Ovary (tissue), 9 donors: Measurements from ENCODE around the gene CCL22. TPM values are rescaled to one million over a fixed set of nuclear protein-coding genes. Genes with fewer than 3 reads are reported as not detected.
"Not testable (repeated sequence)": the region's sequence is repeated elsewhere in the genome, so short reads cannot be mapped to it uniquely, and the experiment has no call there.

Experiments
- DNase-seq, 5 donors: peaks; one replicate each; pipeline ENCODE4 v3.0.0-alpha.2; 2019 to 2020
- H3K27ac ChIP-seq, 2 donors: fragments of 200-600 bp; one replicate each; pipeline versions ENCODE4 v1.5.1 to v1.8.0; 2019 to 2022
- H3K27me3 ChIP-seq: fragments of 200-600 bp; one replicate; pipeline ENCODE4 v1.8.0; 2022
- H3K36me3 ChIP-seq: fragments of 200-600 bp; sonication (generic); one replicate; pipeline ENCODE4 v1.5.1; 2019
- H3K4me1 ChIP-seq: one replicate; pipeline ENCODE4 v1.8.1; 2013; ENCODE audit warnings: mild to moderate bottlenecking, moderate library complexity; ENCODE audit not compliant: insufficient read depth
- H3K4me3 ChIP-seq: fragments of 200-600 bp; sonication (generic); one replicate; pipeline ENCODE4 v1.5.1; 2017
- H3K9me3 ChIP-seq, 2 donors: fragments of 200-600 bp in 1 of 2; sonication (generic) in 1 of 2; one replicate each; pipeline versions ENCODE4 v1.5.1 to v1.8.1; 2013 to 2019; ENCODE audit warnings: mild to moderate bottlenecking in 1 of 2, moderate library complexity in 1 of 2
- CTCF ChIP-seq, 3 donors: fragments of 450-650 bp in 2 of 3; fragments of 200-600 bp in 1 of 3; IDR thresholded peaks; one replicate each; pipeline versions ENCODE4 v1.5.1 to v1.8.0; 2016 to 2022; ENCODE audit warnings: antibody characterized with exemption in 3 of 3, mild to moderate bottlenecking in 1 of 3
- EP300 ChIP-seq: sonication (generic); formaldehyde crosslinking; IDR thresholded peaks from one replicate; pipeline ENCODE4 v1.6.1; 2017; ENCODE audit warnings: antibody characterized with exemption
- POLR2A ChIP-seq: fragments of 450-650 bp; IDR thresholded peaks from one replicate; pipeline ENCODE4 v1.6.1; 2017; ENCODE audit warnings: antibody characterized with exemption, mild to moderate bottlenecking, moderate library complexity
- WGBS, 3 donors: extraction: QIAGEN DNeasy Blood & Tissue Kit in 1 of 3; methylation state at CpG; one replicate each; pipeline versions ENCODE4 v1.1.5 to v1.1.7; 2013 to 2017; 5-methylcytosine and 5-hydroxymethylcytosine counted together
- intact Hi-C, 4 donors: fragments of 100-400 bp; cut with DNase I; formaldehyde crosslinking; loops; one replicate each; pipeline versions ENCODE4 v1.11.0 to v1.15.1; 2022 to 2023
- polyA plus RNA-seq, 2 donors: library from polyadenylated mRNA; stranded (reverse); fragments of 200-250 nt in 1 of 2; fragments of 350-450 nt in 1 of 2; fragmentation: Illumina TruSeq in 1 of 2; extraction: RNeasy Lipid Tissue Mini Kit (QIAGEN cat#74804) in 1 of 2; gene quantifications; one replicate each; pipeline ENCODE4 v1.2.3, GENCODE V29; 2013 to 2014
- total RNA-seq, 7 donors: library from RNA; depleted of rRNA in 2 of 7; stranded (reverse); fragments of >200 nt in 2 of 7; fragmentation: NEBNext Ultra II Directional in 3 of 7; extraction: Animal tissue kit (Norgen Biotek cat#: 25700) in 3 of 7; gene quantifications; one replicate each; pipeline versions ENCODE4 v1.1.0 to v1.2.4, GENCODE V29; 2016 to 2023
- donor health status: DM: no; HTN: no; CAD: no; lungs with moderate emphysema.
- donor health status: DM: no; HTN: no; CAD: no.
- donor health status: Bipolar disorder and iron deficiency.
- donor health status: DM: yes; HTN: yes; CAD: no.
- donor health status: DM: no; HTN: no; CAD: no.
- donor health status: DM: yes; HTN: yes; CAD: no.

The CCL22 gene
- total and polyA plus RNA-seq, 9 donors = 0.40 to 0.74 TPM; not detected in 7

GRCh38 chr16:57392694-57393093, 34.1 kb downstream of the CCL22 start:
- Histone ChIP-seq H3K27me3 (no peaks in the 10 kb centered on the region), H3K4me1 (no peaks in the 10 kb centered on the region), H3K36me3 (no peaks in the 10 kb centered on the region), H3K27ac (no peak overlapping the region), H3K9me3 (no peaks in the 10 kb centered on the region), H3K4me3 (no peak overlapping the region)
- TF ChIP-seq EP300 (no peak), POLR2A (no peak), CTCF (IDR thresholded peaks at IDR 0.05) (no peak)
- intact Hi-C loops = no loop called here
- 83 to 85% (median 85%) methylated on average over 1 of the region's 1 CpG for WGBS, 3 donors
- DNase-seq = no peak

GRCh38 chr16:57394444-57394843, 35.9 kb downstream of the CCL22 start:
- TF ChIP-seq POLR2A (no peak), EP300 (no peak), CTCF (IDR thresholded peaks at IDR 0.05) (no peak)

DNA sequence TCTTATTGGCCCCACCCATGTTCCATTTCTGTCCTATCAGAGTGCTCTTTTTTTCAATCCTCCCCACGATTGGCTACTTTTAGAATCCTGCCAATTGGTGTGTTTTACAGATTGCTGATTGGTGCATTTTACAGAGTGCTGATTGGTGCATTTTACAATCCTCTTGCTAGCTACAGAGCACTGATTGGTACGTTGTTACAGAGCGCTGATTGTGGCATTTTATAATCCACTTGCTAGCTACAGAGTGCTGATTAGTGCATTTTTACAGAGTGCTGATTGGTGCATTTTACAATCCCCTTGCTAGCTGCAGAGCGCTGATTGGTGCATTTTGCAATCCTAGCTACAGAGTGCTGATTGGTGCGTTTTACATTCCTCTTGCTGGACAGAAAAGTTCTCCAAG, 36.4 kb downstream of the CCL22 start:
- H3K4me3 ChIP-seq = no peak overlapping the region
- intact Hi-C loops = no loop called here
- 81 to 83% (median 82%) methylated on average over 5 of the region's 5 CpGs for WGBS, 3 donors
- no peak for DNase-seq
- no peaks in the 10 kb centered on the region for H3K36me3 ChIP-seq
- H3K27ac ChIP-seq = no peak overlapping the region
- TF ChIP-seq CTCF (IDR thresholded peaks at IDR 0.05) = no peak
- no peak for TF ChIP-seq EP300
- TF ChIP-seq POLR2A = no peak
- H3K4me1 ChIP-seq = no peaks in the 10 kb centered on the region
- no peaks in the 10 kb centered on the region for H3K27me3 ChIP-seq
- no peaks in the 10 kb centered on the region for H3K9me3 ChIP-seq

More at GRCh38 chr16:57394444-57394843, 35.9 kb downstream of the CCL22 start:
- no peak overlapping the region for H3K27ac ChIP-seq
- H3K27me3 ChIP-seq = no peaks in the 10 kb centered on the region
- H3K4me3 ChIP-seq = no peak overlapping the region
- intact Hi-C loops = no loop called here
- no peaks in the 10 kb centered on the region for H3K36me3 ChIP-seq
- H3K4me1 ChIP-seq = no peaks in the 10 kb centered on the region
- no peak for DNase-seq
- 63 to 75% (median 70%) methylated on average over 7 of the region's 7 CpGs for WGBS, 3 donors
- H3K9me3 ChIP-seq = no peaks in the 10 kb centered on the region

DNA sequence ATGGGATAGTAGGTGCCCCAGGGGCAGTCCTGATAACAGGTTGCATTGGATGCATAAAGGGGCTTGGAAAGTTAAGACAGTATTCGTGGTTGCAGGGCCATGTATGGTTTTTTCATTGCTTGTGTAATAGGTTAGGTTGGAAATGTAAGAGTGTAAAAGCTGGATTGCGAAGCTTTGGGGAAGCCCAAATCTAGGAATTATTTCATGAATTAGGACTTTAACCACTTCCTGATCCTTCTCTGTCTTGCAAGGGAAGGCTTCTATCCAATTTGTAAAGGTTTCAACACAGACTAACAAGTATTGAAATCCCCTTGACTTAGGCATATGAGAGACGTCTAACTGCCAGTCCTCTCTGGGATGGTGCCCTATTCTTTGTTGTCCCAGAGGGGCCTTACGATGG, 38.2 kb downstream of the CCL22 start:
- no peaks in the 10 kb centered on the region for H3K36me3 ChIP-seq
- H3K27me3 ChIP-seq = no peaks in the 10 kb centered on the region
- TF ChIP-seq CTCF (IDR thresholded peaks at IDR 0.05) (no peak), EP300 (no peak), POLR2A (no peak)
- H3K27ac ChIP-seq = no peak overlapping the region
- no peak overlapping the region for H3K4me3 ChIP-seq
- no peaks in the 10 kb centered on the region for H3K4me1 ChIP-seq
- H3K9me3 ChIP-seq = no peaks in the 10 kb centered on the region
- intact Hi-C loops = no loop called here
- DNase-seq = no peak
- 79 to 83% (median 81%) methylated on average over 4 of the region's 4 CpGs for WGBS, 3 donors

- H3K9me3 ChIP-seq, H3K27ac ChIP-seq, H3K36me3 ChIP-seq, intact Hi-C loops, H3K27me3 ChIP-seq, H3K4me3 ChIP-seq, DNase-seq, H3K4me1 ChIP-seq: not testable (repeated sequence)
- WGBS, 3 donors = 81 to 84% (median 84%) methylated on average over 4 of the region's 4 CpGs
Observed at GRCh38 chr16:57397493-57397892, 38.9 kb downstream of the CCL22 start.
